Body of pancreas (tissue), 4 donors: ENCODE data around the gene STYXL2.

ENCODE experiments used
- POLR2A ChIP-seq, 3 donors: fragments of 450-650 bp; IDR thresholded peaks; one replicate each; pipeline ENCODE4 v1.6.1; 2016; ENCODE audit warnings: antibody characterized with exemption in 3 of 3, mild to moderate bottlenecking in 2 of 3
- TF ChIP-seq, protein P1 (sequence below), 7 experiments: fragments of 450-650 bp in 4 of 7; fragments of 200-600 bp in 3 of 7; sonication (generic) in 3 of 7; IDR thresholded peaks; one replicate each; pipeline ENCODE4 v1.5.1; 2016 to 2019; ENCODE audit warnings: antibody characterized with exemption in 7 of 7

DNA sequence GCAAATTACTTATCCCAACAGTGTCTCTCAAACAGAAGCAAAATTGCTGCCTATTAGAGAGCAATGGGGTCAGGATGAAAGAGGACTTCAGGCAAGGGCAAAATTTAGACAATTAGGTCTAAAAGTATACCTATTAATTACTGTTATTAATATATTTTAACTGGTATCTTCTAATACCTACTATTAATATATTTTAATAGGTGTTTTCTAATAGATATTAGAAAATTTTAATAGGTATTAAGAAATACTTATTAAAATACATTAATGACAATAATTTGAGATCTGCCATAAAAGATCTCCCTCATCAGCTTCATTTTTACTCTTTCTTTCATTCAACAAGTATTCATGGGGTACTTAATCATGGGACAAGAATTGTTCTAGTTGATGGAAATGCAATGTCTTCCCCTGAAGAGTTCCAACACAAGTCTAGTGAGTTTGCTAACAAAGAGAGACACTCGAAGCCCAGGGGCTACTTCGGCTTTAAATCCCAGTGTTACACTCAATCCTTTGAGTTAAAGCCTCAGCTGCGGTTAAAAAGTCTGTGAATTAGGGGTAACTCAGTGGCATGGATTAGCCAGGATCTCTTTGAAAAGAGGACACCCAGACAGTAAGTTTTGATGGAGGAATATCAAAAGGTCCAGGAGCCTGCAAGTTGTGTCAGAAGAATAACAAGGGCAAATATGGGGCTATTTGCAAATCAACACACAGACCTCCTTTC is 44.1 kb downstream of the STYXL2 start:
- TF ChIP-seq, protein P1, sequence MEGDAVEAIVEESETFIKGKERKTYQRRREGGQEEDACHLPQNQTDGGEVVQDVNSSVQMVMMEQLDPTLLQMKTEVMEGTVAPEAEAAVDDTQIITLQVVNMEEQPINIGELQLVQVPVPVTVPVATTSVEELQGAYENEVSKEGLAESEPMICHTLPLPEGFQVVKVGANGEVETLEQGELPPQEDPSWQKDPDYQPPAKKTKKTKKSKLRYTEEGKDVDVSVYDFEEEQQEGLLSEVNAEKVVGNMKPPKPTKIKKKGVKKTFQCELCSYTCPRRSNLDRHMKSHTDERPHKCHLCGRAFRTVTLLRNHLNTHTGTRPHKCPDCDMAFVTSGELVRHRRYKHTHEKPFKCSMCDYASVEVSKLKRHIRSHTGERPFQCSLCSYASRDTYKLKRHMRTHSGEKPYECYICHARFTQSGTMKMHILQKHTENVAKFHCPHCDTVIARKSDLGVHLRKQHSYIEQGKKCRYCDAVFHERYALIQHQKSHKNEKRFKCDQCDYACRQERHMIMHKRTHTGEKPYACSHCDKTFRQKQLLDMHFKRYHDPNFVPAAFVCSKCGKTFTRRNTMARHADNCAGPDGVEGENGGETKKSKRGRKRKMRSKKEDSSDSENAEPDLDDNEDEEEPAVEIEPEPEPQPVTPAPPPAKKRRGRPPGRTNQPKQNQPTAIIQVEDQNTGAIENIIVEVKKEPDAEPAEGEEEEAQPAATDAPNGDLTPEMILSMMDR (IDR thresholded peaks at IDR 0.05): no peak
- TF ChIP-seq POLR2A (IDR thresholded peaks at IDR 0.05): no peak
